COLO668 (cell line): ENCODE measurements around the gene C6orf163.

Source experiments
- DNase-seq: peaks from one replicate; lab custom pipeline; 2025; ENCODE audit not compliant: unreplicated experiment; lab: John Stamatoyannopoulos, UW

Gene C6orf163

DNA sequence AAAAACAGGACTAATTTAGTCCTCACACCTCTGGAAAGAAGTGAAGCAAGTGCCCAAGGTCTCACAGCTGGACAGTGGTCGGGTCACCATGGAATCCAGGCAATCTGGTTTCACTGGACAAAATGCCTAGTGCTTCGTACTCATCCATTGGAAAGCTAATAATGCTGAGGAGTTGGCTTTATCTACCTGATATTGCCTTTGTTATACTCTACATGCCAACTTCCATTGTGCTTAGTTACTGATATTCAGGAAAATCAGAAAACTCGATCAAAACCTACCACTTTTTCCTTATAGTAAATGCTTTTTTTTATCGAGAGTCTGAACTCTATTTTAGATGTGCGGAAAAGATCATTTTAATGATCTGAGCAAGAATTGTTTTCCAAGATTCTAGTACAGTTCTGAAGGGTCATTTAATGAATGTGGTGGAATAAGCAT, 64.1 kb downstream of the C6orf163 start:
- DNase-seq = no peak
